GM19099 (cell line): ENCODE results near the gene NXPH3.

ENCODE experiments used
- POLR2A ChIP-seq: IDR thresholded peaks from 3 replicates; pipeline ENCODE4 v1.6.1; 2011; ENCODE audit warnings: low read depth; ENCODE audit not compliant: insufficient read length; ENCODE audit errors: extremely low read depth

The NXPH3 gene

GRCh38 chr17:49595328-49595727 lies 19.7 kb downstream of the NXPH3 start:
- no peak for TF ChIP-seq POLR2A

DNA sequence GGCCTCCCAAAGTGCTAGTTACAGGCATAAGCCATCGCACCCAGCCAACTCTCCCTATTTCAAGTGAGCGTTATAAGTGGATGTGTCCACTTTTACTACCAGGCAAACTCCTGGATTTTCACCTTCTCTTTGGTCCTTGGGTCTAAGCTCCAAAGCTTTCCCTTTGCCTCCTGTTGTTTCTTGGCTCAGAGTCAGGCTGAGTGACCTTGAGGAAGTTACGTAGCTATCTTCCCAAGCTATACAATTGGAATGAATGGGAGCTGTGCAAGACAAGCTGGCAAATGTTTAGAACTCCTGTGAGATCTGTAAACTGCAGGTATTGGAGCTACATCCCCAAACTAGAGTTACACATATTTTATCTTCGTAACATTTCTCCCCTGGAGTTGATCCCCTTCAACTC lies 20.3 kb downstream of the NXPH3 start:
- TF ChIP-seq POLR2A, result no peak

DNA sequence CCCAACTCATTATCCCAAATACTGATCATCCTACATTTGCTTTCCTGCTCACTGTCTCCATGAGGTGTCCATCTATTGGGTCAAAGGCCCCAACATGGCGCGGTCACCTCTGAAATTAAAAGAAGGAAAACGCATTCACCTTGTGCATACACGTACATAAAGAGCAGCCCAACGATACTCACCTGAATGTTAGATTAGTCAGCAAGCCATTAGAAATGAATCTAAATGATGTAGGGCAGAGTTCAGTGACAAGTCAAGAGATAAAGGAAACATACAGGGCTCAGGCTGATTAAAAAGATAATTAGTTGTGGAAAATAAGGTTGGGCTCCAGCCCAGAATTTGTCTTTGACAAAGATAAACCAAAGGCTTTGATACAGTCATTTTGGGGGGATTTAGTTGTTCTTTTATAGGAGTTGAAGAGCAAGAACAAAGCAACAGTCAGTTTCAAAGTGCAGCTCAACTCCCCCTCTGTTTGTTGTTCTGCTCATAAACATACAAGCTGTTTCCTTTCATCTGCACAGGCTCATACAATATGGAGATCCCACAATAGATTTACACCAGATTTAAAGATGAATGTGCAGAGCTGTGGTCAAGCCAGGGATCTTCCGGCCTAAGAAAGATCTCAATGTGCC lies 21.1 kb downstream of the NXPH3 start:
- no peak for TF ChIP-seq POLR2A

DNA sequence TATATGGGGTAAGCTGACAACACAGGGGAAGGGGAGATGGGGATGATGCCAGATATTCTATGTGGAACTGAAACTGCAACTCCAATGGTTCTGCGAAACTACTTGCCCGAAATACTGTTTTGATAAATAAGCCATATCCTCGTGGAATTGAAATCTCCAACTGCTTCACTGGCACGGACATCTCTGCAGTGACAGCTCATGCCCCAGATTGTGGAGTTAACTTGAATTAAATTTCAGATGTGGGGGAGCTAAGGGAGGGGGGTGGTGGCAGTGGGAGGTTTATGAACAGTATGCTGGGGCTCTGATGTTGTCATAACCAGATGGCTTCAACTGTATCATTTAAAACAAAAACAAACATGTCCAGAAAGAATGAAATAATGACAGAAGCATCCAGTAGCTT lies 21.8 kb downstream of the NXPH3 start:
- TF ChIP-seq POLR2A, result no peak

DNA sequence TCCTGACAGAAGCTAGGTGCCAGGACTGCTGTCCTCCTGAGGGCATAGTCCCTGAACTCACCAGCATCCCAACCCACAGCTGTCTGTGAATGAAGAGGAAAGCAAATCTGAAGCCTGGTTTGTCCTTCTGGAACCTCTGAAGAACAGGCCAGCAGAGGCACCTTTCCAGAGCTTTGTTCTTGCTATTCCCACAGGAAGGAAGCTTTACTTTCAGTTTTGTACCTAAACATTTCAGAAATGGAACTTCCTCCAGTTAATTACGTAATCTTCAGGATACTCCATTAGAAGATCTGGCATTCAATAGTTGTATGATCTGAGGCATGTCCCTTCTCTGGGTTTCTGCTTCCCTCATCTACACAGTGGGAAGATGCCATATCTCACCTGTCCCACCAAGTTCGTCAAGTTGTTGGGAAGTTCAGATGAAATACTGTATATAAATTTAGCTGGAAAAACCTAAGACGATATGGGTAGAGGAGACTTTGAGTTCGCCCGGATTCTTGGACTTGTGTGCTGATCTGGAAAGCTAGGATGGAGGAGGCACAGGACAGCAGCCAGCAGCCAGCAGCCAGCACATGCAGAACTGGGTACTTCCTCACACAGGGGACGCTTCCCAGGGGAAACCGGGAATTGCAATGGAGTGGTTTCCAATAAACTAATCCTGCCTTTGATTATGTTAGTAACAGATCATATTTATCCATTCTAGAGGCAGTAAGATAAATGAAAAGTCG lies 22.4 kb downstream of the NXPH3 start:
- no peak for TF ChIP-seq POLR2A

GRCh38 chr17:49598918-49599317 lies 23.2 kb downstream of the NXPH3 start:
- no peak for TF ChIP-seq POLR2A

DNA sequence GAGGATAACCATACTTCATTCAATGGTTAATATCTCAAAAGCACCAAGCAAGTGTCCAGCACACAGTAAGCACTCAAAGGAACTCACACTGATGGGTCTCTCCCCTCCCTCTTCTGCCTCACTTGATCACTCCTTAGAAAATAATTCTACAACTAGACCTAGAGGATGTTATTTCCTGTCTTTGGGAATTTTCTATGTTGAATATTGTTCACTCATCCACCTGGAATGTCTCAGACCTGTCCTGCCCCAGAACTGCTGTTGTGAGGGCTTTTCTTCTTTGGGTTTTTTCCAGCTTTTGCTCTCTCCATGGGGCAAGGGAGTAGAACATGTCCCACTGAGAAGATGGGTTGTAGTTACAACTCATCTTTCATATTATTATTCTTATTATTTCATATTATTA lies 25.3 kb downstream of the NXPH3 start:
- TF ChIP-seq POLR2A, result no peak

DNA sequence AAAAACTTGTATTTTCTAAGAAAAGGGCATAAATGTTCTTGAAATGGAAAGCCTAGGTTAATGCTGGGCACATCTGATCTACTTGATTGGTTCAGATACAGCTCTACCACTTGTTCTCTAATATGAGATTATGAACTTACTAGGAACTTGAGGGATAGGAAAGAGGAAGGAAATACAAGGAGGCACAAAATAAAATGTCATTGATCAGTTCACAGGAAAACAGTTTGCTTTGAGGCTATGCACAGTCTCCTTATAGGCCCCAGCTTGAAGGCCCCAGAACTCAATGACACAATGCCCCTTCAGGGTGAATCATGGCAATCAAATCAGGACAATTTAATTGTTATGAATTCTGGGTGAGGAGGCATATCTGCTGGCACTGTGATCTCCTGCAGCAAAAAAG lies 27.1 kb downstream of the NXPH3 start:
- TF ChIP-seq POLR2A, result no peak

- no peak for TF ChIP-seq POLR2A
Measured at GRCh38 chr17:49603238-49603637, 27.6 kb downstream of the NXPH3 start.

DNA sequence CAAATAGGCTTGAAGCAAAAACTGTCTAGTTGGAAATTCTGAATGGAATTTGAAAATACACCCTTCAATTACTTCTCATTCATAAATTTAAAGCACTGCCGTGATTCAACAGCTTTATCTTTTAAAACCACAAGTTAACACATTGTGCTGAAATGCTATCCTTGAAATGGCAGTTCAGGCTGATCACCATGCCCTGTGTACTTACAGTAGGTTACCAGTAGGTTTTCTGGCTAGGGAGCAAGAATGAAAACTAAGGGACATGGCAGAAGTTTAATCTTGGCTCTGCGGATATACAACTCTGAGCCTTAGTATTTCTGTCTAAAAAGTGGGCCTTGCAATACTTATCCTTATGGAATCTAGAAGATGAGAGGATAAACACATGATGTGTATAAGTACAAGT lies 28.0 kb downstream of the NXPH3 start:
- no peak for TF ChIP-seq POLR2A

DNA sequence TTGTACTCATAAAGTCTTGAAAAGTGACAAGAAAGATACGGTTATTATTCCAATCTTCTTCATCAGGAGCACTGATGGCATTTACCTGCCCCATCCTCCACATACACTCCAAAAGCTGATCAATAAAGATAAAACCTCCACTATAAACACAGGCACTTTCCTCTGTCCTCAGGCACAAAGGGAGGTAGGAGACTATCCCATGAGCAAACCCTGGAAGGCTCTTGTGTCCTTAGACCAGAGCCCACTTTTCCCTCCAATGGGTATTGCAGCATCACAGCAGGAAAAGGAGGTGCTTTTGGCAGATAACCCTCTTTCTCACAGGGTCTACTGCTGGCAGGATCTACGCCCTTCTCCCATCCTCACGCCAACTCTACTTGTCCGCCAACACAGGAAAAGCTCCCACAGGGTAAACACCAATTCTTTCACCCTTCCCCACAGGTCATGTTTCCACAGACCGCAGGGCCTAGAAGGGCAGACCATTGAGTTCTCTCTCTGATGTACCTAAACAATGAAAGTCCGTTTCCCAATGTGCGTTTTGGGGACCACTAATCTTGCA lies 28.7 kb downstream of the NXPH3 start:
- no peak for TF ChIP-seq POLR2A

DNA sequence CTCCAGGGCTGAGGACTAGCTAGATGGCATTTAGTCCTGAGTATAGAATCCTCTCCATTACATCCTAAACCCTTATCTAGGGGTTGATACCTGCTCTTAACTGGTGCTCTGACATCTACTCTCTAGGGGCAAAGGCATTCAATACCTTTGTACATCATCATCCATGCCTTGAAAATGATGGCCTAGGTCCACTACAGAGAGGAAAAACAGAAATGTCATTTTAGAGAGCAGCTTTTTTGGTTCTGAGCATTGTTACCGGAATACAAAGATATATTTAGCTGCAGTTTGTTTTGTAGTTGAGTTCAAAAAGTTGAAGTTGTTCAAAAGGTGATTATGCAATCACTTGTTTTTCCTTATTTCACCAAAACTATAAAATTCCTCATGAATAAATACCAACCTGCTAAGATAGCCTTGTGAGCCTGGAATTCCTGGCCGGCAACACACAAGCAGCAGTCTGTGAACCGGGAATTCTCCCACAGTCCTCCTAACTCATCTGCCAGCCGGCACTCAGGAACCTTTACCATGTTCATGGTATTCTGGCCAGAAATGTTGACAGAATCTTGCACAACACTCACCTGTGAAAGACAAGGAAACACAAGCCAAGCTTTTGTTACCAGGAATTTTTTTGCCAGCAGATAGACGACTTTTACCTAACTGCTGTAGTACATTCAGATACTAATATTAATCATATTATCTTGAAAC lies 35.4 kb downstream of the NXPH3 start:
- TF ChIP-seq POLR2A, result no peak

DNA sequence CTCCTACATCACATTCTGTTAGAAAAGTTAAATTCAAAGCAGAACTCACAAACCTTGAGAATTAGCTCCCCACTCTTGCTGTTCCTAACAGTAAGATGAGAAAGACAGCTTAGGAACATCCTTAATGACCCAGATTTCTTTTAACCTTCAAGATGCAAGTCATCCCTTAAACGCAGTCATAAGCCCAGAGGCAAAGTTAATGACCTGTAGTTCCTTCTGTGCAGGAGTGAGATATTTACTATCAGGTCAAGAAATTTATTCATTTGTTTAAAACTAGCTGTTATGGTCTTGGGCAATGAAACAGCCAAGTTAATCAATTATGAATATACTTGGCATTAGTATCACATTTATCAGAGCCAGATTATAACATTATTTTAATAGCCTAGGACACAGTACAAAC lies 37.1 kb downstream of the NXPH3 start:
- TF ChIP-seq POLR2A, result no peak

- TF ChIP-seq POLR2A, result no peak
Measured at GRCh38 chr17:49613182-49613800, 37.6 kb downstream of the NXPH3 start.

DNA sequence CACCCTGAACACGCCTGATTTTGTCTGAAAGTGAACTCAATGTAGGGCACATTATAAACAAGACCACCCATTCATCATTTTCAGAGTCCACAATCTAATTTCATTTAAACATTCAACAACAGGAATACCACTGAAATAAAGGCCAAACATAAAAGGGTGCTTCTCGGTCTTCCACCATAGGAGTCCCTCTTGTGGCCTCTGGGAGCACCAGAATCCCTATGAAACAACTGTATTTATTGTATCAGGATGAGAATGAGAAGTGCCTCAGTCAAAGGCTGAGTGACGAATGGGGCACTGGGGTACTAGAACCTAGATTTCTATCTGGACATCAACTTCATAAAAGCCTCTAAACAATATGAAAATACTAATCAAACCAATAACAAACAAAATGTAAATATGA lies 40.4 kb downstream of the NXPH3 start:
- TF ChIP-seq POLR2A, result no peak
